HuH-7 (cell line): ENCODE data around the gene LSM8.
A peak's percentile ranks its signal among the peaks of the same experiment; 100 is the strongest.
"Not testable (repeated sequence)": the region's sequence is repeated elsewhere in the genome, so short reads cannot be mapped to it uniquely, and the experiment has no call there.

Source experiments
- DNase-seq: peaks from one replicate; pipeline ENCODE4 v3.0.0; 2011; ENCODE audit warnings: low spot score

The LSM8 gene

GRCh38 chr7:118183786-118184564 is at the start of gene LSM8:
TSS of gene LSM8 (plus strand) at chr7:118184164. CDS start at chr7:118184224, 60 bp downstream.
- DNase-seq, result peak; percentile 86

GRCh38 chr7:118134420-118134819 is 49.5 kb upstream of the LSM8 start:
- DNase-seq, result not testable (repeated sequence)

DNA sequence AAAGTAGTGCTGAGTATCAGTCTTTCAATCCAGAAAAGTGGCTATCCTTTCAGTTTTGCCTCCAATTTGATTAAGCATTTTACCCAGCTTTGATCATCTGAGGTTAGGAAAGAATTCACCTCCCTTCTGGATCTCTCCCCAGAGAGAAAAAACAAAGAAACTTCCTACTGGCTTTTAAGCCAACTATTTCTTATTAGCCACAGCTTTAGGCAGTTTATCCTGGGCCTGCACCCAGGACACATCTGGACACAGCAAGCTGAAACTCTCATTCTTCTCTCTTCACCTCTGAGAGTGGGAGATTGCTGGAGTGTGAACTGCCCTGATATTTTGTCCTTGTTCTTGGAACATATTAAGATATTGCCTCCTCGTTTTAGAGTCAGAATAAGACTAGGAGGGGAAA is 43.5 kb upstream of the LSM8 start:
- DNase-seq, result no peak

- no peak for DNase-seq
Measured at GRCh38 chr7:118142012-118142411, 42.0 kb upstream of the LSM8 start.

GRCh38 chr7:118148930-118149329 is 35.0 kb upstream of the LSM8 start:
- no peak for DNase-seq

- no peak for DNase-seq
Measured at GRCh38 chr7:118149394-118149793, 34.6 kb upstream of the LSM8 start.

DNA sequence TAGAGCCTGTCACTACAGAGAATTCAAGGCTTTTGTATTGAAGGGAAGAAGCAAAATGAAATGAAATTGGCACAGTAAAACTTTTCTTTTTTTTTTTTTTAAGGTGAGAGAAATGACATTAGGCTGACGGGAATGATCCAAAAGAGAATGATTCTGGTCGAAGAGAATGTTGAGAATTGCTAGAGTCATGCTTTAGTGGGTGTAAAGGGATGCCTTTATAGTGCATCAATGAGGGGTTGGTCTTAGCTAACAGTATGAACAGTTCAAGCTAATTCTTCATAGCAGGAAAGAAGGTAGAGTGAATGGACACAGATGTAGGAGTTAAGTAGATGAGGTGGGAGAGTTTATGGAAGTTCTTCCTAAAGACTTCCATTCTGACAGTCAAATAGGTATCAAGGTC is 32.3 kb upstream of the LSM8 start:
- no peak for DNase-seq

DNA sequence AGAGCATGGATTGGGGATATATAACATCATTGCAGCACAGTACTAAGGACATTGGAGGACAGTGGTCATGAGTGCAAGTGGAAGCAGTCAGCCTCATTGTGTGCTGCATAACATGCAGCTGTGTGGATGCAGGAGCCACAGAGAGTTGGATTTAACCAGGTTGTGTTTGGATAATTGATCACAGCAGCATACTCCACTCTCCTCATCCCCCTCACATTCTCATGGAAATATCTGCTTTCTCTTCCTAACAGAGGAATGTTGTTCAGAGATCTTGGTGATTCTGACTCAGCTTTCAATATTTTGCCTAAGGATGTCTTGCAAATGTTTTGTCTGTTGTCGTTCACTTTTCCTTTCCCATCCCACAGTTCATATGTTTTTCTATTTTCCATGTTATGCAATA is 31.8 kb upstream of the LSM8 start:
- DNase-seq, result no peak

DNA sequence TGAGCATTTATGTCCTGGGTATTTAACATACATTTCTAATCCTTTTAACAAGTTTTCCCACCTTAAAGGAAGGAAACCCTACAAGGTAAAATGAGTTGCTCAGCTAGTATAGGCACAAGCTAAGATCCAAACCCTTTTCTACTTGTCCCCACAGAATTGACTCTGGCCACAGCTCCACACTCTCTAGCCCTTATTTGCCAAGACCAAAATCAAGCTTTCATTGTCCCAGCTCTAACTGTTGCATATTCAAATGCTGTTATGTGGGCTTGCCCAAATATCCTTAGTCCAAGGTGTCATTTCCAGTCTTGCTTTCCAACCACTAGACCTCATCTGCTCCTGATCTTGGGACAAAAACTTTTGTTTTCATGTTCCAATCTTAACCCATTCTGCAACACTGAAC is 31.3 kb upstream of the LSM8 start:
- DNase-seq, result no peak

DNA sequence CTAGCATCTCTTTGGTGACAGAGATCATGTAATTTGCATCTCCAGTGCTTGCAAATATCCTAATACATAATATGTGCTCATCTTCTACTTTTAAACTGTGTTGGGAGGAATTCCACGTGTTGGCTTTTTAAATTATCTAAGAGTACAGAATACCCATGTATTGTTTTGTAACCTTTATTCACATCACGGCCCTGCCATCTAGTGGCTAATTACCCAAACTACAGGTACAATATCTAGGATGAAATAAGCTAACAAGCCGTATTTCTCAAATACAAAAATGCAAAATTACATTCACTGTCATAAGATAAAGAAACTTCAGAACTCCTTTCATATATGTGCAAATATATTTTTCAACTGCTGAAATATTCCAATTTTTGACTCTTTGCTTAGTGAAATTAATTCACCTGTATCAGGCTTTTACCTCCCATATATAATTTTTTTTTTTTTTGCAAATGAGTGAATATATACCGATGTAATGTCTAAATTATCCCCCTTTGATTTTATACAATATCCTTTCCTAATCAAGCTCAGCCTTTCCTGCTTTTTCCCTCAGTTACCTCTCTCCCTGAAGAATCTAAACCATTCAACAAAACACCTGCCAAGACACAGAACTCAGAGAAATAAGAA is 30.3 kb upstream of the LSM8 start:
- DNase-seq, result peak; percentile 21

DNA sequence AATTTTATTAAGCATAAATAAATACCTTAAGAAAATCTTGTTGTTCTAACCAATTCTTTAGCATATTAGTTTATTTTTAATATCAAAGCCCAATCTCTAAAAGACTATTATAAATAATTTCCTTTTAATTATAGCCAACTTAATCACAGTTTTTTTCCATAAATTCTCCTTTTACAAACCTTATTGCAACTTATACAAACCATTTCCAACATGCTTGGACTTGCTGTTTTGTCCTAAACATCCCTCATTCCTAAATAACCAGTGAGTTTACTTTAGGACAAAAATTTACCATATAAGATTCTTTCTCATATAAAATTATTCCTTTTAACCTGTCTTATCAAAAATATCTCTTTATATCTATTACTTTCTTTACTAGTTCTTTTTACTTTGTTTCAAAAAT is 25.2 kb upstream of the LSM8 start:
- DNase-seq, result no peak

GRCh38 chr7:118169146-118169545 is 14.8 kb upstream of the LSM8 start:
- DNase-seq, result no peak

- no peak for DNase-seq
Measured at GRCh38 chr7:118175740-118176139, 8.2 kb upstream of the LSM8 start.

GRCh38 chr7:118179191-118179590 is 4.8 kb upstream of the LSM8 start:
- DNase-seq, result no peak

DNA sequence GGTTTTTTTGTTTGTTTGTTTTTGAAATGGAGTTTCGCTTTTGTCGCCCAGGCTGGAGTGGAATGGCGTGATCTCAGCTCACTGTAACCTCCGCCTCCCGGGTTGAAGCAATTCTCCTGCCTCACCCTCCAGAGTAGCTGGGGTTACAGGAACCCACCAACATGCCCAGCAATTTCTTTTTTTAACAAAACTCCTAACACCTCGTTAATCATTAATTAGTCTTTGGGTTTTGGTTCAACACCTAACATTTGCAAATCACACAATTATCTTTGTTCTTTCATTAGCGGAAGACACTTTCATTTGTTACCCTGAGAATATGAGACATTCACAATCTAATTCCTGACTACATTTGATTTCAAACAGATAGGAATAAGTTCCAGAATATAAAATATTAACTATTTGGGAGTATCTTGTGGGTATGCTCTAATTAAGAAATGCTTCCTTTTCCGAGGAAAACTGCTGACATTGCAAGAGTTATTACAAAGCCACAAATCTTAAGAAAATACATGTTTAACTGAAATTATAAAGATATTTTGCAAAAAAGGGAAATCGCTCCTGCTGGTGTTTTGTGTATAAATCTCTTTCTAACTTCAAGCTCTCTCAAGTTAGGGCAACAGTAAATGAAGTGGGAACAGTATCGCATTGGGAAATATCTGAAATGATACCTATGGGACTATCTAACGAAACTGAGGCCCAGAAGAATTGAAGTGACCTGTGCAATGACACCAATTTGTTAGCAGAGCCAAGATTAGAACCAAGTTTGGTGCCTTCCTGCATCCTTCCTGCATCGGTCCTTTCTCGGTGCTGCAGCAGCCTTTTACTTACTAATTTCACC is 1.2 kb upstream of the LSM8 start:
- no peak for DNase-seq

DNA sequence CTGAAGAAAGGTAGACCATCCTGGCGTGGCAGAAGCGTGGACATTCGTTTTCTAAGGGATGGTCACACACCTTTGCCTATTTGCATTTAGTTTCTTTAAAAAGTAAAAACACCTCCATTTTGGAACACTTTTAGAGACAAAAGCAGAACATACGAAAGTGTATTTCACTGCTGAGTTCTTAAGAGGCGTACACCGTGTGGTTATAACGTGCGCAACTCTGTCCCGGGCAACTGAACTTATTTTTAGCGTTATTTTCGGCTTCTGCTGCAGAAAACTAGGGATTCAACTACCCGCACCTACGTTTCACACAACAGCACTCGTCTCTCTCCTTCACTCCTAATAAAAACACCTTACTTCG is 557 bp upstream of the LSM8 start:
- no peak for DNase-seq

DNA sequence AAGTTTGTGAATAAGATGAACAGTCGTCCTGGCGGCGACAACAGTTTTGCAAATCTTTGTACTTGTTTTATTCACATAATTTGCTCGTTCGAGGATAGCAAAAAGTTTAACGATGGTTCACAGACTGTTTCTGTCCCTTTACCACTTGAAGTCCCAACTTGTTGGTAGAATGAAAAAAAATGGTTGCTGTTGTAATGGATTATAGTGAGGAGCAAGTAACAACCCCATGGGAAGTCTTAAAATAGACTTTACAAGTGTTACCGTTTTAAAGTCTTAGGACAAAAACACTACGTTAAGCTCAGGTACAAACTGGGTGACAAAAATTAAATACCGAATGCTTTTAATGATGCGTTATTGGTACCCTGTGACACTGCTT is 589 bp downstream of the LSM8 start:
- no peak for DNase-seq

GRCh38 chr7:118185163-118185860 is 1.3 kb downstream of the LSM8 start:
- no peak for DNase-seq

- no peak for DNase-seq
Measured at GRCh38 chr7:118186501-118186900, 2.5 kb downstream of the LSM8 start.

DNA sequence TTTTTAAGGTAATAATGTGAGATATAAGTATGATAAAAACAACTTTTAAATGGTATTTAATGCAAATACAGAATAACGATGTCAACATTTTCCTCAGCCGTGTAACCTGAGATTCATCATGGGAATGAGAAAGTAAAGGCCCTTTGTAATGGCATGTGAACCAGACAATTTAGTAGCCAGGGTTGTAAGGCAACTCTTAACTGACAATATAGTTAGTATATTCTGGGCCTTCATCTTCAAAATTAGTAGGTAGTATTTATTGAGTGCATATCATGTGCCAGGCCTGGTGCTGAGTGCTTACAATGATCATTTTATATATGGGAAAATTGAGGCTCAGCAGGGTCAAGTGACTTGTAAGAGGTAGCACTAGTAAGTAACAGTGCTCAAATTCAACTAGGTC is 10.6 kb downstream of the LSM8 start:
- no peak for DNase-seq

DNA sequence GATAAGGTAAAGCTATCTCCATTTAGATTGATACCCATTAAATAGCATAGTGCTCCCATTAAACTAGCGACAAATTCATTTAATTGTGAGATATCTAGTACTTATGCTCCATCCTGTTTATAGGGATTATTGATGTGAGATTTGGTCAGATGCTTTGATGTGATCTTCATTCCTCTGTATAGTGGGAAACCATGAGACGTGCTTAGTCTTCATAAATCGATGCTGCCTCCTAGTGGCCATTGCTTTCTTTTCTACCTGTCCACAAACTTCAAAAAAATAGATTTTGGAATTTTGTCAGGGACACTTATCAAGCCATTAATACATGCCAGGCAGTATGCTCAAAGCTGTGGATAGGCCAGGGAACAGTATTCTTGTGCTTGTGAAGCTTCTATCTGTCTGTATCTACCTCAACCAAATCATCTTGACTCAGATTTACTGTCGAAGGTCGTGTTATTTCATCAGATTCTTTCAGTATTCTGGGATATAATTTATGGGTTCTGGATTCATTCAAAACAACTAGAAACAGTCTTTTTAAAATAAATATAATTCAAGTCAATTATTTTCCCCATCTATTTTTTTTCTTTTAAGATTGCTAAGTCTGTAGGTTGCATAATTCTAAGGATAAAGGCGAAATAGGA is 12.0 kb downstream of the LSM8 start:
- peak; percentile 13 for DNase-seq

DNA sequence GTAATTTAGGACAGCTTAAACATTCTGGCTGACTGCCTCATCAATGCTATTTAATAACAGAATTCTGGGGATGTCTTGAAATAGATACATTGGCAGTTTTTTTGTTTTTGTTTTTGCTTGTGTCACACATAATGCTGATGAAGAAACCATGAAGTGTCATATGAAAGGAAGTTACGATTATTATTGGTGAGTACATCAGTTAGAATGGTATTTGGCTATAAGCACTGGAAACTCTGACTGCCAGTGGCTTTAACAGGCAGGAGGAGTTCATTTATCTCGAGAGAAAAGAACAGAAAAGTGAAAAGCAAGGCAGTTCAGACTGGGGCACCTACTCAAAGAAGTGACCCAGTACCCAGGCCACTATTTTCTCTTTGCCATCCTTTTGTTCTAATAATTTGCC is 18.1 kb downstream of the LSM8 start:
- DNase-seq, result no peak
